HG03521 (cell line): ENCODE measurements around the gene PIGS.

ENCODE experiments used
- ATAC-seq: cut with Tn5 transposase; IDR thresholded peaks from one replicate; pipeline ENCODE4 v1.9.1; 2021; ENCODE audit warnings: mild to moderate bottlenecking, moderate library complexity; ENCODE audit not compliant: unreplicated experiment

Gene PIGS

GRCh38 chr17:28511858-28512461 lies 59.4 kb downstream of the PIGS start:
- ATAC-seq, result no peak

GRCh38 chr17:28509789-28510188 lies 61.5 kb downstream of the PIGS start:
- no peak for ATAC-seq

GRCh38 chr17:28508211-28508724 lies 63.1 kb downstream of the PIGS start:
- ATAC-seq, result no peak

GRCh38 chr17:28507567-28508203 lies 63.6 kb downstream of the PIGS start:
- ATAC-seq, result no peak

GRCh38 chr17:28506763-28507487 lies 64.4 kb downstream of the PIGS start:
- no peak for ATAC-seq

GRCh38 chr17:28505986-28506665 lies 65.2 kb downstream of the PIGS start, which contains the start of gene FOXN1:
Gene FOXN1 (plus strand): TSS chr17:28506348. CDS start chr17:28523970, 17,622 bp downstream.
- no peak for ATAC-seq

- ATAC-seq, result no peak
Observed at GRCh38 chr17:28503420-28503819, 67.9 kb downstream of the PIGS start.
